ENCODE data around the gene SLC35B3.
"Not testable (repeated sequence)": the region's sequence is repeated elsewhere in the genome, so short reads cannot be mapped to it uniquely, and the experiment has no call there.

SLC35B3 gene

GRCh38 chr6:8437813-8438212, 2.5 kb upstream of the SLC35B3 start:
- no peak for DNase-seq (ENCODE audit: low read depth in 2 of 2)
- no peak overlapping the region for H3K4me3 ChIP-seq (replicated peaks in 1 of 2; ENCODE audit: low read depth in 2 of 2, low read length in 2 of 2)
- TF ChIP-seq CTCF (IDR thresholded peaks at IDR 0.05; ENCODE audit: low read depth, low read length), result no peak

- TF ChIP-seq CTCF (IDR thresholded peaks at IDR 0.05; ENCODE audit: low read depth, low read length), result no peak
- H3K4me3 ChIP-seq (replicated peaks in 1 of 2; ENCODE audit: low read depth in 2 of 2, low read length in 2 of 2), result no peak overlapping the region
- no peak for DNase-seq (ENCODE audit: low read depth in 2 of 2)
These were observed 1.6 kb upstream of the SLC35B3 start for GRCh38 chr6:8436966-8437365.

- TF ChIP-seq CTCF (IDR thresholded peaks at IDR 0.05; ENCODE audit: low read depth, low read length), result no peak
These were observed 462 bp upstream of the SLC35B3 start for GRCh38 chr6:8435845-8436168.

GRCh38 chr6:8434727-8435092, 635 bp downstream of the SLC35B3 start:
- H3K4me3 ChIP-seq (replicated peaks in 1 of 2; ENCODE audit: low read depth in 2 of 2, low read length in 2 of 2), result peak overlapping the region; percentile 90 to 92
- no peak for TF ChIP-seq CTCF (IDR thresholded peaks at IDR 0.05; ENCODE audit: low read depth, low read length)
- peak in 1 of 2 donors; percentile 6 for DNase-seq (ENCODE audit: low read depth in 2 of 2)

More at GRCh38 chr6:8435845-8436168, 462 bp upstream of the SLC35B3 start:
- no peak for DNase-seq (ENCODE audit: low read depth in 2 of 2)
- H3K4me3 ChIP-seq (replicated peaks in 1 of 2; ENCODE audit: low read depth in 2 of 2, low read length in 2 of 2), result peak overlapping the region; percentile 90 to 92

GRCh38 chr6:8432614-8433013, 2.7 kb downstream of the SLC35B3 start:
- no peak for TF ChIP-seq CTCF (IDR thresholded peaks at IDR 0.05; ENCODE audit: low read depth, low read length)
- no peak overlapping the region for H3K4me3 ChIP-seq (replicated peaks in 1 of 2; ENCODE audit: low read depth in 2 of 2, low read length in 2 of 2)
- peak in 1 of 2 donors; percentile 16 for DNase-seq (ENCODE audit: low read depth in 2 of 2)

GRCh38 chr6:8429821-8430220, 5.5 kb downstream of the SLC35B3 start:
- DNase-seq (ENCODE audit: low read depth in 2 of 2), result no peak
- TF ChIP-seq CTCF (IDR thresholded peaks at IDR 0.05; ENCODE audit: low read depth, low read length), result no peak

GRCh38 chr6:8426544-8426943, 8.8 kb downstream of the SLC35B3 start:
- not testable (repeated sequence) for H3K4me3 ChIP-seq (replicated peaks in 1 of 2; ENCODE audit: low read depth in 2 of 2, low read length in 2 of 2); DNase-seq (ENCODE audit: low read depth in 2 of 2)

More at GRCh38 chr6:8429821-8430220, 5.5 kb downstream of the SLC35B3 start:
- no peak overlapping the region for H3K4me3 ChIP-seq (replicated peaks in 1 of 2; ENCODE audit: low read depth in 2 of 2, low read length in 2 of 2)

Data from cardiac fibroblast (primary cell).